Subcutaneous adipose tissue (tissue), 4 donors: ENCODE data around the gene VENTX. TPM values are rescaled to one million over a fixed set of nuclear protein-coding genes. Genes with fewer than 3 reads are reported as not detected.

Experiments used
- total RNA-seq, 4 donors: library from RNA; depleted of rRNA; stranded (reverse); fragments of >200 nt; gene quantifications; one replicate each; pipeline ENCODE4 v1.1.0, GENCODE V29; 2016
- TF ChIP-seq, protein P1 (sequence below): fragments of 450-650 bp; IDR thresholded peaks from one replicate; pipeline ENCODE4 v1.5.1; 2016; ENCODE audit warnings: low read depth, mild to moderate bottlenecking, control low read depth, antibody characterized with exemption, moderate library complexity

Gene VENTX
- total RNA-seq, 4 donors from 2014 or later, result 1.3 to 3.6 (median 2.9) TPM

GRCh38 chr10:133263674-133264073, 26.0 kb downstream of the VENTX start:
- TF ChIP-seq, protein P1, sequence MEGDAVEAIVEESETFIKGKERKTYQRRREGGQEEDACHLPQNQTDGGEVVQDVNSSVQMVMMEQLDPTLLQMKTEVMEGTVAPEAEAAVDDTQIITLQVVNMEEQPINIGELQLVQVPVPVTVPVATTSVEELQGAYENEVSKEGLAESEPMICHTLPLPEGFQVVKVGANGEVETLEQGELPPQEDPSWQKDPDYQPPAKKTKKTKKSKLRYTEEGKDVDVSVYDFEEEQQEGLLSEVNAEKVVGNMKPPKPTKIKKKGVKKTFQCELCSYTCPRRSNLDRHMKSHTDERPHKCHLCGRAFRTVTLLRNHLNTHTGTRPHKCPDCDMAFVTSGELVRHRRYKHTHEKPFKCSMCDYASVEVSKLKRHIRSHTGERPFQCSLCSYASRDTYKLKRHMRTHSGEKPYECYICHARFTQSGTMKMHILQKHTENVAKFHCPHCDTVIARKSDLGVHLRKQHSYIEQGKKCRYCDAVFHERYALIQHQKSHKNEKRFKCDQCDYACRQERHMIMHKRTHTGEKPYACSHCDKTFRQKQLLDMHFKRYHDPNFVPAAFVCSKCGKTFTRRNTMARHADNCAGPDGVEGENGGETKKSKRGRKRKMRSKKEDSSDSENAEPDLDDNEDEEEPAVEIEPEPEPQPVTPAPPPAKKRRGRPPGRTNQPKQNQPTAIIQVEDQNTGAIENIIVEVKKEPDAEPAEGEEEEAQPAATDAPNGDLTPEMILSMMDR, result no peak

DNA sequence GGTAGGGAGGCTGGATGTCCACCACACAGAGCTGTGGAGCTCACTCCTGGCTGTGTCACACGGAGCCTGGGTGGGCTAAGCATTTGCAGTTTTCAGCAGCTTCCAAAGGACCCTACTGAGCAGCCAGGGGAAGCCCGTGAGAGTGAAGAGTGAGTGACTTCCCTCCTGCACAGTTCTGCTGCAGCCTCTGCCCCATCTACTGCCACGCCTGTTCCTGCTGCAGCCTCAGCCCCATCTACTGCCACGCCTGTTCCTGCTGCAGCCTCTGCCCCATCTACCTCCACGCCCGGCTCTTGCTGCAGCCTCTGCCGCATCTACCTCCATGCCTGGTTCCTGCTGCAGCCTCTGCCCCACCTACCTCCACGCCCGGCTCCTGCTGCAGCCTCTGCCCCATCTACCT, 26.8 kb downstream of the VENTX start:
- TF ChIP-seq, protein P1, result no peak

GRCh38 chr10:133266056-133266795, 28.6 kb downstream of the VENTX start:
- TF ChIP-seq, protein P1, result no peak

DNA sequence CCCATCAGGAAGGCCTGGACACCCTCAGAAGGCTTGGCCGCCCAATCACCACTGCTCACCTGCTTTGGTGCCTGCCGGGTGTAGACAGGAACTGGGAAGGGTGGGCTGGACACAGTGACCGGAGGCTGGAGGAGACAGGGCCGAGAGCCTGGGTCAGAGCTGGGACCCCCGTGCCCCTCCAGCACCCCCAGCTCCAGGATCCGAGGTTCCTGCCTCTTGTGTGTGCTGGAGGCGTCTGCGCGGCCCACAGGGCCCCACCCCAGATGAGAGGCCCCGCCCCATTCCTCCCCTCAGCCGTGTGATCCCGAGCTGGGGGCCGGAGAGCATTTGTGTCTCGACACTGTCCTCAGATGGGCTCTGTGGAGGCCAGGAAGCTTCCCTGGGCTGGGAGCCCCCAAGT, 29.6 kb downstream of the VENTX start:
- TF ChIP-seq, protein P1, result no peak

DNA sequence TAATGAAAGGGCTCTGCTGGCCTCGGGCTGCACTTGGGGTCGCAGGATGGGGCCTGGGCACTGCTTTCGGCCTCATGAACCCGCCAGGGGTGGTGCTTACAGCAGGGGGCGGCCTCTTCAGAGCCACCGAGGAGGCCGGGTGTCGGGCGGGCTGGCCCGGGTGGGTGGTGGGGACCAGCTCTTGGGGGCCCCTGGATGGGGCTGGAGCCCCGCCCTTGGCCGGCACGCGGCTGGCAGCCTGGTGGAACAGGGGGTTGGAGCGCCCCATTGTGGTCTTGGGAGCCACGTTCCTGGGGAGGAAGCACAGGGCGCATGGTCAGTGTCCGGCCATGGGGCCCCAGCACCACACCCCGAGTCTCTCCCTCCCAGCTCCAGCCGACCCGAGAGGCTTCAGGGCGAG, 30.2 kb downstream of the VENTX start:
- TF ChIP-seq, protein P1, result no peak

- TF ChIP-seq, protein P1, result no peak
These were observed 30.9 kb downstream of the VENTX start for GRCh38 chr10:133268532-133268931.

DNA sequence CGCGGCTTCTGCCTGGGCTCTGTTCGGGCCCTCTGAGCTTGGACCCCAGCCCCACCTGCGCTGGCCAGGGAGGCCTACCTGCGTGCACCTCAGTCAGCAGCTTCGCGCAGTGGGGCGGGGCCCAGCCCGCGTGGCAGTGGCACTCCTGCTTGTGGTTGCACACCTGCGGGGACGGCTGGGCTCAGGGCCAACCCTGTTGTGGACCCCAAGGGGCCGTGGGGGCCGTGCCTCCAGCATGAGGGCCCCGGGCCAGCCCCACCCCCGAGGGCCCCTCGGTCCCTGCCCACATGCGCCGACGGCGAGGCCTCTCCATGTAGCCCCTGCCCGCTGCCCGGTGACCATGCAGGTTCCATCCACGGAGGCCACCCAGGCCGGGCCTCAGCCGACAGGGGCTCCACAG, 31.7 kb downstream of the VENTX start:
- TF ChIP-seq, protein P1, result no peak
